ENCODE results near the gene FIGN. TPM values are rescaled to one million over a fixed set of nuclear protein-coding genes. Genes with fewer than 3 reads are reported as not detected.

FIGN gene
- total RNA-seq, 2 experiments from 2014 or later, result not detected

- Mint-ChIP-seq H3K4me3 (no peak overlapping the region), H3K9me3 (no peaks in the 10 kb centered on the region), H3K27me3 (no peaks in the 10 kb centered on the region), H3K36me3 (ENCODE audit: low read depth) (no peaks in the 10 kb centered on the region), H3K4me1 (no peaks in the 10 kb centered on the region), H3K27ac (no peak overlapping the region)
- DNase-seq, result no peak
- POLR2A ChIA-PET, result no interaction called here
- CTCF ChIA-PET, result no interaction called here
Measured at GRCh38 chr2:163565192-163565591, 170.6 kb downstream of the FIGN start.

- no peaks in the 10 kb centered on the region for H3K36me3 Mint-ChIP-seq (ENCODE audit: low read depth)
- no peak for DNase-seq
- ChIA-PET POLR2A (no interaction called here), CTCF (no interaction called here)
- no peak overlapping the region for H3K27ac Mint-ChIP-seq
- no peaks in the 10 kb centered on the region for H3K27me3 Mint-ChIP-seq
- no peaks in the 10 kb centered on the region for H3K4me1 Mint-ChIP-seq
- H3K4me3 Mint-ChIP-seq, result no peak overlapping the region
- no peaks in the 10 kb centered on the region for H3K9me3 Mint-ChIP-seq
Measured at GRCh38 chr2:163564236-163564635, 171.6 kb downstream of the FIGN start.

GRCh38 chr2:163563336-163563735, 172.5 kb downstream of the FIGN start:
- H3K27me3 Mint-ChIP-seq, result no peaks in the 10 kb centered on the region
- ChIA-PET CTCF (no interaction called here), POLR2A (no interaction called here)
- H3K4me3 Mint-ChIP-seq, result no peak overlapping the region
- no peaks in the 10 kb centered on the region for H3K9me3 Mint-ChIP-seq
- DNase-seq, result no peak
- no peaks in the 10 kb centered on the region for H3K4me1 Mint-ChIP-seq
- no peak overlapping the region for H3K27ac Mint-ChIP-seq
- no peaks in the 10 kb centered on the region for H3K36me3 Mint-ChIP-seq (ENCODE audit: low read depth)

GRCh38 chr2:163558251-163559021, 177.4 kb downstream of the FIGN start:
- DNase-seq, result no peak

GRCh38 chr2:163556511-163556910, 179.3 kb downstream of the FIGN start:
- no peaks in the 10 kb centered on the region for H3K9me3 Mint-ChIP-seq
- H3K4me1 Mint-ChIP-seq, result no peaks in the 10 kb centered on the region
- DNase-seq, result no peak
- no peaks in the 10 kb centered on the region for H3K27me3 Mint-ChIP-seq
- no peaks in the 10 kb centered on the region for H3K36me3 Mint-ChIP-seq (ENCODE audit: low read depth)
- H3K27ac Mint-ChIP-seq, result no peak overlapping the region
- POLR2A ChIA-PET, result no interaction called here
- no peak overlapping the region for H3K4me3 Mint-ChIP-seq
- CTCF ChIA-PET, result no interaction called here

More at GRCh38 chr2:163558251-163559021, 177.4 kb downstream of the FIGN start:
- H3K27me3 Mint-ChIP-seq, result no peaks in the 10 kb centered on the region
- H3K9me3 Mint-ChIP-seq, result no peaks in the 10 kb centered on the region
- H3K27ac Mint-ChIP-seq, result no peak overlapping the region
- no peaks in the 10 kb centered on the region for H3K4me1 Mint-ChIP-seq
- POLR2A ChIA-PET, result no interaction called here
- no peaks in the 10 kb centered on the region for H3K36me3 Mint-ChIP-seq (ENCODE audit: low read depth)
- CTCF ChIA-PET, result interaction anchor here (0.7 kb wide), 1 partner anchor 13 kb away, joined by 3 read pairs; no protein-coding TSS in a partner anchor
- no peak overlapping the region for H3K4me3 Mint-ChIP-seq

- Mint-ChIP-seq H3K9me3 (no peaks in the 10 kb centered on the region), H3K27me3 (no peaks in the 10 kb centered on the region), H3K36me3 (ENCODE audit: low read depth) (no peaks in the 10 kb centered on the region), H3K4me3 (no peak overlapping the region), H3K27ac (no peak overlapping the region), H3K4me1 (no peaks in the 10 kb centered on the region)
- no peak for DNase-seq
- CTCF ChIA-PET, result no interaction called here
- POLR2A ChIA-PET, result no interaction called here
Measured at GRCh38 chr2:163554864-163555263, 180.9 kb downstream of the FIGN start.

- Mint-ChIP-seq H3K4me3 (no peak overlapping the region), H3K4me1 (no peaks in the 10 kb centered on the region), H3K36me3 (ENCODE audit: low read depth) (no peaks in the 10 kb centered on the region), H3K27ac (no peak overlapping the region), H3K27me3 (no peaks in the 10 kb centered on the region), H3K9me3 (no peaks in the 10 kb centered on the region)
- ChIA-PET POLR2A (no interaction called here), CTCF (no interaction called here)
- no peak for DNase-seq
Measured at GRCh38 chr2:163553601-163554000, 182.2 kb downstream of the FIGN start.

GRCh38 chr2:163552758-163553157, 183.1 kb downstream of the FIGN start:
- CTCF ChIA-PET, result no interaction called here
- DNase-seq, result no peak
- Mint-ChIP-seq H3K9me3 (no peaks in the 10 kb centered on the region), H3K4me1 (no peaks in the 10 kb centered on the region), H3K36me3 (ENCODE audit: low read depth) (no peaks in the 10 kb centered on the region), H3K27me3 (no peaks in the 10 kb centered on the region), H3K4me3 (no peak overlapping the region), H3K27ac (no peak overlapping the region)
- POLR2A ChIA-PET, result no interaction called here

GRCh38 chr2:163551616-163552373, 184.0 kb downstream of the FIGN start:
- H3K36me3 Mint-ChIP-seq (ENCODE audit: low read depth), result no peaks in the 10 kb centered on the region
- H3K4me1 Mint-ChIP-seq, result no peaks in the 10 kb centered on the region
- POLR2A ChIA-PET, result no interaction called here
- H3K4me3 Mint-ChIP-seq, result no peak overlapping the region
- H3K27me3 Mint-ChIP-seq, result no peaks in the 10 kb centered on the region
- H3K9me3 Mint-ChIP-seq, result peaks cover 4% of the 10 kb centered on the region
- no peak overlapping the region for H3K27ac Mint-ChIP-seq
- no peak for DNase-seq
- CTCF ChIA-PET, result no interaction called here

- H3K4me3 Mint-ChIP-seq, result no peak overlapping the region
- no peaks in the 10 kb centered on the region for H3K36me3 Mint-ChIP-seq (ENCODE audit: low read depth)
- H3K27ac Mint-ChIP-seq, result no peak overlapping the region
- no peaks in the 10 kb centered on the region for H3K4me1 Mint-ChIP-seq
- ChIA-PET POLR2A (no interaction called here), CTCF (no interaction called here)
- no peaks in the 10 kb centered on the region for H3K27me3 Mint-ChIP-seq
- DNase-seq, result no peak
- H3K9me3 Mint-ChIP-seq, result peaks cover 9% of the 10 kb centered on the region
Measured at GRCh38 chr2:163548970-163549369, 186.8 kb downstream of the FIGN start.
